ENCODE data around the gene SUPT6H.

DNA sequence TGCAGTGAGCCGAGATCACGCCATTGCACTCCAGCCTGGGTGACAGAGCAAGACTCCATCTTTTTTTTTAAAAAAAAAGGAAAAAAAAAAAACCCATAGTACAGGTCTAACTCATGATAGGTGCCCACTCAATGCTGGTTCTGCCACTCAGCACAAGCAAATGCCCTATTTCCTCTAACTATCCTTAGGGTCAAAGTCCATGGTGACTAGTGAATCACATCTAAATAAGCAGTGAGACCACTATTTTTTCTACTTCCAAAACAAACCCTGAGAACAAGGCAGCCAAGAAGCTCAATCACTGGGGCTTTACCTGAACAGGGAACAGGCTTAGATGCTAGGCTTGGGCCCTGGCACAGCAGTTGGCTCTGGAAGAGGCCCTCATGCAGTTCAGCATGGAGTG, 20.4 kb upstream of the SUPT6H start:
- no peak for TF ChIP-seq EZH2 (IDR thresholded peaks at IDR 0.05; ENCODE audit: low read length, missing control alignments)
- TF ChIP-seq, protein P1, sequence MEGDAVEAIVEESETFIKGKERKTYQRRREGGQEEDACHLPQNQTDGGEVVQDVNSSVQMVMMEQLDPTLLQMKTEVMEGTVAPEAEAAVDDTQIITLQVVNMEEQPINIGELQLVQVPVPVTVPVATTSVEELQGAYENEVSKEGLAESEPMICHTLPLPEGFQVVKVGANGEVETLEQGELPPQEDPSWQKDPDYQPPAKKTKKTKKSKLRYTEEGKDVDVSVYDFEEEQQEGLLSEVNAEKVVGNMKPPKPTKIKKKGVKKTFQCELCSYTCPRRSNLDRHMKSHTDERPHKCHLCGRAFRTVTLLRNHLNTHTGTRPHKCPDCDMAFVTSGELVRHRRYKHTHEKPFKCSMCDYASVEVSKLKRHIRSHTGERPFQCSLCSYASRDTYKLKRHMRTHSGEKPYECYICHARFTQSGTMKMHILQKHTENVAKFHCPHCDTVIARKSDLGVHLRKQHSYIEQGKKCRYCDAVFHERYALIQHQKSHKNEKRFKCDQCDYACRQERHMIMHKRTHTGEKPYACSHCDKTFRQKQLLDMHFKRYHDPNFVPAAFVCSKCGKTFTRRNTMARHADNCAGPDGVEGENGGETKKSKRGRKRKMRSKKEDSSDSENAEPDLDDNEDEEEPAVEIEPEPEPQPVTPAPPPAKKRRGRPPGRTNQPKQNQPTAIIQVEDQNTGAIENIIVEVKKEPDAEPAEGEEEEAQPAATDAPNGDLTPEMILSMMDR (conservative IDR thresholded peaks at IDR 0.05 in 1 of 2, IDR thresholded peaks at IDR 0.05 in 1 of 2; ENCODE audit: low read depth in 1 of 2, low read length in 2 of 2) = no peak
